COLO668 (cell line): ENCODE results near the gene KRT33A.
"Not testable (repeated sequence)": the region's sequence is repeated elsewhere in the genome, so short reads cannot be mapped to it uniquely, and the experiment has no call there.

Experiments
- DNase-seq: peaks from one replicate; lab custom pipeline; 2025; ENCODE audit not compliant: unreplicated experiment; lab: John Stamatoyannopoulos, UW

Gene KRT33A

DNA sequence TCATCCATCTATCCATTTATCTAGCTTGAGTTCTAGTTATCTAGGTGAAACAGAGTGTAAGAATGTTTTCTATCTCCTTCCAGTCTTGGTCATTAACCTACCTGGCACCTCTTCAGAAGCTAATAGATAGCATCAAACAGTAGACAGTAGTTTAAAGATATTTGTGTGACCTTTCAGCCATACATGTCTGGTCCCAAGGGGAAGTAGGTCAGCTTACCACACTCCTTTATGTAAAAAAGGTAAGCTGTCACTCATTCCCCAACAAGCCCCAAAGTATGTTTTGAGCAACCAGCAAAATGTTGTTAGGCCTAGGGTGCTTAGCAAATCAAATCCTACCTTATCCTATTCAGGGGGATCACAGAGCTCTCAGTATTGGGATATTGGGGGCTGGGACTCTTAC lies 15.4 kb upstream of the KRT33A start:
- DNase-seq: no peak

DNA sequence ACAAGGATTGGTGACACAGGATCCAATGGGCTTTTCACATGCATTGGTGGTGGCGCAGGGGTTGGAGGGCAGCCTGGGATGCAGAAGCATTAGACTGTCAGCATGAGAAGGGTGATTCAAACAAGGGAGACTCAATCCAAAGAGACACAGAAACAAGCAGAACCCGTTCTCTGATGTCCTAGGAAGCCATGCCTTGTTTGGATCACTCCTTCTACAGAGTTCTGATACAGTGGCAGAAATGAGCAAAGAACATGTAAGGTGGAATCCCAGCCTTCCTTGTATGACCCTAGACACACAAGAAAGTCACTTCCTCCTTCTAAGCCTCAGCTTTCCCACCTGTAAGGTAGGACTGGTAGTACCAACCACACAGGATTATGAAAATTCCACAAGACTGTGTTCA lies 13.3 kb upstream of the KRT33A start:
- no peak for DNase-seq

DNA sequence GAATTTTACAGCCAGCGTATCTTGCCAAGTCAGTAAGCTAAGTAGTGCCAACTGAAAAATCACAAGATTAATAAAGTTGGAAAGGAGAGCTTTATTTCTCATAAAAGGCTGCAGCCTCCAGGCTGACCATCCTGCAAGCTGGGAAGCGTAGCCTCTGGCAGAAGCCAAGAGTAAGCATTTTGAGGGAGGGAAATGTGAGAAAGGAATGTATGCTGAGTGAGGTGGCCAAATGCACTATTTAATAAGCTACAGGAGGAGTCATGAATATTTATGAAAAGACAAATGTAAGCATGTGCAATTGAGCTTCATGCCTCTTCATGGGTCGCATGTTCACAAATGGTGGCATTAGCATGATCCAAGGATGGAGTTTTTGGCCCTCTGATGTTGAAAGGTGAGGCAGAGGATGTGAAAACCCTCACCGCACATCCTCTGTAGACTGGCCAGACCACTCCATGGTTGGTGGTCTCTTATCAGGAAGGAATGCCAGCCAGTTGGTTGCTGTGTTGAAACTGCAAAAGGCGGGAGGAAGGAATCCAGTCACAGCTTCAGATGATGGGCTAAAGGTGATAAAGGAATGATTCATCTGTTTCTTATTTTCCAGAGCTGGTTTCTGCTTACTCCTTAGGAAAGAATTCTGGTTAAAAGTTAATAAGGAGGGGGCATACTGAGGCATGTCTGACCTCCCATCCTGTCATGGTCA lies 9.8 kb upstream of the KRT33A start:
- DNase-seq: no peak

DNA sequence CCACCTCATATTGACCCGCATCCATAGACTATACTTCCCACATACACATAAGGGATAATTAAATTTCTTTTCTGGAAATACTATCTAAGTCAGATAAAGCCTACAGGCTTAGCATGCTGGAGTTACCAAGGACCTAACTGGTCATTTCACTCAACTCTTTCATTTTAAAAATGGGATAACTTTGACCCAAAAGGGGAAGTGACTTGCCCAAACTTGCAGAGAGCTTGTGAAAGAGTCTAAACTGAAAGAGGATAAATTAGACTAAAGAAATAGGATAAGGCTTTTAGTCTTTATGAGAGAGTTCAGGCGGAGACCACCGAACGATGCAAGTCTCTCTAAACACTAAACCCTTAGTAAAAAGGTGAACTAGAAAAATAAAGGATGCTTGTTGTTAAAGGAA lies 3.9 kb upstream of the KRT33A start:
- DNase-seq: no peak

DNA sequence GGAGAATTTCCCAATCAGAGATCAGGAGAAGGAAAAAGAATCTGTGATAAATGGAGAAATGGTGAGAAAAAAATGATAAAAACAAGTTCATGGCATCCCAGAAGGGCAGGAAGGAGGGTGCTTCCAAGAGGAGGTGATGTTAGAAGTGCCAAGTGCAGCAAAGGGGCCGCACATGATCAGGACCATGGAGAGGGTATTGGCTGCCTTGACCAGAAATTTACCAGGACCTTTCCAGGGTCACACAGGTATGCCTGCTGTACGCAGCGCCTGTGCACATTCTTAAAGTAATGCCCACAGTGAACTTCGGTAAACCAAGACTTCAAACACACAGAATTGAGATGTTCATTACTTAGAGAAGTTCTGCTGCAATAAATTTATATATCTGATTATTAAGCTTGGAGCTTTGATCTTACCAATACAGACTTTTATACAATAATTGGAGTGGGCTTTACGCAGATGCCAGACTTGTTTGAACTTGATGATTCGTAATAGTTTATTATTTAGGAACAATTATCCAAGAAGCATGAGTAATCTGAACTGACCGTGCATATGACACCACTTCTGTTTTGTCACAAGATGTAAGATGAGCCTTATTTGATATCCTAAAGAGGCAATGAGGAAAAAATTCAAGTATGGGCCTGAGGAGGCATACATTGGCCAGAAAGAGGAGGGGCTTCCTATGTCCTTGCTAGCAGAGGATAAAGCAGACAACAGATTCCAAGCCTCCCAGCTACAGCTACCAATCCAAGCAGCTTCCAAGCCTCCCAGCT lies 2.2 kb upstream of the KRT33A start:
- DNase-seq: no peak

DNA sequence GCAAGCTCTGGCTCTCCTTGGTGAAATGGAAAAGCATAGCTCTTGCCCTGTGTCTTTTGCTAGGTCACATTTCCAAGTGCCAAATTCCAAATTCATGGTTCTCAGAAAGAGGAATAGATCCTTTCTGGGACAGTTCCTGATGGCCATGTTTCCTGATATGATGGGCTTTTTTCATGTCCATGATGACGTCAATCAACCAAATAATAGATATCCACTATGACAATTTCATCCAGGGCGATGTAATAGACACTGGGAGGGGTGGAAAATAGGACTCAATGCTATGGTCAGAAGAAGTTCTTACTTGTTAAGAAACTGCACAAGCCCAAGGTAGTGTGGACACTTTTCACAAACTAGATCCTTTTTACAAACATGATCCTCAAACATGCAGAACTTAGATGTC lies 549 bp upstream of the KRT33A start:
- DNase-seq: no peak

DNA sequence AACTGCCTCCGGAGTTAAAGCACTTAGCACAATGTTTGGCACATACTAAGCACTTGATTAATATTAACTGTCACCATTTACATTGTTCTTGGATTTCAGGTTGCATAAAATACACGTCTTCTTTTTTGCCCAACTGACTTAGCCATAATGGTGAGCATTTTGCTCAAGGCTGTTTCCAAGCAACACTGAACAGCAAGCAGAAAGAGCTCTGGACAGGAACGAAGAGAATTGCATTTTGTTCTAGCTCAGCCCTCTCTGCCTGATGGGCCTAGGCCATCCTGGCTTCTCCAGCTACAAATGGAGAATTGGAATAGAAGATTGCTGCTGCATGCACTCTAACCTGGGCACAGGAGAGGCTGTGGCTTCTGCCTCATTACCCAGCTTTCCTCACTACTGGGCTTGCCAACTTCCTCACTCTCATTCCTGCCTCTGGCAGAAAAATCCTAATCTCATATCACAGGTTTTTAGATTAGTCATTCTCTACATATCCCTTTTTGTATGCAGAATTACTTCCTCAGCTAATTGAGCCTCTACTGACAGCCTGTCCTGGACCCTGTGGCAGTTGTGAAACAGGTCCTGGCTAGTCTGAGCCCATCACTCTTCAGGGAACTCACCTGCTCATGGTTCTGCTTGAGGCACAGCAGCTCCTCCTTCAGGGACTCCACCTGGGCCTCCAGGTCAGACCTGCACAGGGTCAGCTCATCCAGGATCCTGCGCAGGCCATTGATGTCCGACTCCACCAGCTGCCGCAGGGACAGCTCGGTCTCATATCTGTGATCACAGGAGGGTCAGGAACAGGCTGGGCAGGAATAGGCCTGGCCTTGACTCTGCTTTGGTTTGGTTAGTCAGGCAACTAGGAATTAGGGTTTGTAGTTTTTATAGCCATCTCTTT lies 2.5 kb downstream of the KRT33A start:
- no peak for DNase-seq

DNA sequence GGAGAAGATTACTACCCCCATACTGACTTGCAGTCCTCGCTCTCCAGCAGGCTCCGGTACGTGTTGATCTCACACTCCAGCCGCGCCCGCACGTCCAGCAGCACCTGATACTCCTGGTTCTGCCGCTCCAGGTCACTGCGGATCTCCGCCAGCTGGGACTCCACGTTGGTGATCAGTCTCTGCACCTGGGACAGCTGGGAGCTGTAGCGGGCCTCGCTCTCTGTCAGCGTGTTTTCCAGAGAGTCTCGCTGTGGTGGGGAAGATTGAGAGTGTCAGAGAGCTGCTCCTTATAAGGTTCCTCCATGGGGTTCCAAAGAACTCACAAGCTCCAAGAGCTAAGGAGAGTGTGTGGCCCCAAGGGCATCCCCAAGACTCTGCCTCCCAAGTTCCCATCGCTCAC lies 4.2 kb downstream of the KRT33A start:
- DNase-seq: not testable (repeated sequence)

DNA sequence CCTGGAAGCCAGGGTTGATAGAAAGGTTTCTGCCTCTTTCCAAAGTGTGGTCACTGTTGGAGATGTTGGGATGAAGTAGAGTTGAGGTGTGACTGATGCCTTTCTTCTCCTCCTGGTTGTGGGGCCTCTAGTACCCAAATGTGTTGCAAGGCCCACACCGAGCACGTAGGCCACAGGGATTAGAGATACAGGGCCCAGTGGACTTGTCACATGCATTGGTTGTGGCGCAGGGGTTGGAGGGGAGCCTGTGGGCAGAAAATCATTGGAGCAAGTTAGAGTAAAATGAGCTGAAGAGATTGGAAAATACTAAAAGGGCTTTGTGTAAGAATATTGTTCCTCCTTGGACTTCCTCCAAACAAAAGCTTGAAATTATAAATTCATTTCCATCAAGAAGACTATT lies 4.6 kb downstream of the KRT33A start:
- DNase-seq: no peak

DNA sequence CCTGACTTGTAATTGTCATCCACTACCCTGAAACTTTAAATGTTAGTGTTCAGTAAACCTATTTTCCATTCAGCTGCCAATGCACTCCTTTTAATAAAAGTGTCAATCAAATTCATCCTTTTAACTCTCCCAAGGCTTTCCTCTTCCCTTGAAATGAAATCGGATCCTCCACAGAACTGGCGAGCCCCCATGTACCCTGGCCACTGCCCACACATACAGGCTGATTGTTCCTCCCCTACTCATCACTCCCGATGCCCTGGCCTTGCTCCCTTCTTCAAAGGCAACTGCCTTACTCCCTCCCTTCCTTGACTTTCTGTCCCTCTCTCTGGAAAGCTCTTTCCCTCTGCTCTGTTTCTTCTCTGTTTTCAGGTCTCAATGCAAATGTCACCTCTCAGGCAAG lies 7.6 kb downstream of the KRT33A start:
- no peak for DNase-seq

DNA sequence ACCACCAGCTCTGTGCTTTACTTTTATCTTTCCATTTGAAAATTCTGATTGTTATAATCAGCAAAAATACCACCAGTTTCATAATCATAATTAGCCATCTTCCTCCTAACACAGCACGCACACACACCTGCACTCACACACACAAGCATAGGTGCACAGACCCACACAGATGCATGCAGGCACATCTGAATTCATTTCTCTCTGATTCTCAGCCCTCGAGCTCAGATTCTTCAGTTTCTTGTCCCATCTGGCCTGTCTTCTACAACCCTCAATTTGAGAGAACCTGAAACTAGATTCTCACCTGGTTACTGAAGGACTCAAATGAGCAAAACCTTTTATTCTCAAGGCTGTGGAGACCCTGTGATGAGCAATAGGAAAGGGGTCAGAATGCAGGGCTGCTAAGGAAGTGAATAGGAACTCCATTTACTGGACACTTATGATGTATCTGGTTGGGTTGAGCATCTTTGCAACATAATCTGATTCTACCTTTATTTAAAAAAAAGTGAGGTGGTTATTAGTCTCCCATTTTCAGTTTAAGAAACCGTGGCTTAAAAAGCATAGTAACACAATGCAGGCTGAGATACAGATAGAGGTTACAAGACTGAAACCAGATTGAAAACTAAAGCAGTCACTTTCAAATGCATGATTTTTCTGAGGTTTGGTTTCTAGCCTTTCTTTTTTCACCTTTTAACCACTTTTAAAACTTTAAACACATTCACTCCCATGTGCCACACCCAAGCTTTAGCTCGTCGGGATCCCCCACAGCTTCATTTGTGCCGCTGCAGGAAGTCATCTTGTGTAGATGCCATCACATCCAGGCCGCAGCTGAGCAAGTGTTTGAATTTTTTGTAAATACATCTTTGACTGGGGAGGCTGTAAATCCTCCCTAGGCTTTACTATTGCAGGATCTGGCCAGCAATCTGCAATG lies 9.4 kb downstream of the KRT33A start:
- no peak for DNase-seq

DNA sequence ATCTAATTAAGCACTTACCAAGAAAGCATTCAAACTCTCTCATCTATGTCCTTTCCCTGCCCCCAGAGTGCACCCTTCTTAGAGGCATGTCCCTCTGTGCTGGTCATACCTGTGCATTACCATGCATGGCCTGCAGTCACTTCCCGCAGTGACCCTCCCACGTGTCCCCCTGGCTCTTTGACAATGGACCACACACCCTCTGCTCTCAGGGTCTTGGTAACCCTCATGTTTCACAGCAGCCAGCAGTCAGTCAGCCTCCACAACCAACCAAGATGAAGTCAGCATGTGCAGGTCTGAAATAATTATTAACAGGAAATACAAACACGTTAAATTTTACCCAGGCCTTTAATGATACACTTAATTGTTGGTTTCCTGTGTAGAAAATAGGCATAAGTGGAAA lies 10.1 kb downstream of the KRT33A start:
- no peak for DNase-seq

DNA sequence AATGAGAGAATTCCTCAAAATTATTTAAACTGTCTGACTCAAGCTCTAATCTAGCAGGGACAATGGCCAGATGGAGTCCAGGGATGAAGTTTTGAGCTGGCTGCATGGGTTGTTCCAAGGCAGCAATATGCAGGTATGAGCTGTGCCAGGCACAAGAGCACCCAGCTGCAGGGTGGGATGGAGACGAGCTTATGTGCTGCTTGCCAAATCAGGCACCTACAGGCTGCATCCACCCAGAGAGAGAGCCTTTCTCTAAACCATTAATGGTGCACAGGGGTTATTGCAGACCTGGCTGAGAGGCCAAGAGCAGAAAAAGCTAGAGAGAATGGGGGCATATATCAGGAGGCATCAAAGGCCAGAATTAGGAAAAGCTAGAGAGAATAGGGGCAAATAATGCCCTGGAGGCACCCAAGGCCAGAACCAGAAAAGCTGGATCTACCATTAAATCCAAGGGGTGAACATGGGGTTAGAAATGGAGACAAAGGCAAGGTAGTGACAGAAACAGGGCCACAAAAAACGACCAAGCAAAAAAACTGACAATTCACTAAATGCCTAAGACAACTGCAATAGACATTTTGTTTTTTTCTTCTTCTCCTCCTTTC lies 11.0 kb downstream of the KRT33A start:
- DNase-seq: no peak

DNA sequence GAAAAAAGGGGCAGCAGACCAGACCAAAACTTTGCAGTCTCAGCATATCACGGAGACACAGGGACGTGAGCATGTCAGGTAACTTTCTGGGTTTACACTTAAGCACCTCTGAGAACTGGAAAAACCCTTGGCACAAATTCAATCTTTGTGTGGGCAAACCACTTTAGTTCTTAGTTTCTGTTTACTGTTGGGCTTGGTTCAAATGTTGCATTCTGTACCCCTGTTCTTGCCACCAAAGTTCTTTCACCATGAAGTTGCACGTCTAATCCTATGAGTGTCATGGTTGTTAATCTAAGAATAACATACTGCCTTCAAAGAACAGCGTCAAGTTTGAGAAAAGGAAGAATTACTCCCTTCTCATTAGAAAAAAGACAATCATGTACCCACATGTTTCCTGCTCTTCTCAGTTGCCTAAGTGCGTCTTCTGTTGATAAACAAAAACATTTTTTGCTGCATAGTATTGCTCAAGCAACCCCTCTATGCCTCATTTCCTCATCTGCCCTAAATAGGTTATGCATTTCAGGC lies 11.6 kb downstream of the KRT33A start:
- DNase-seq: no peak

DNA sequence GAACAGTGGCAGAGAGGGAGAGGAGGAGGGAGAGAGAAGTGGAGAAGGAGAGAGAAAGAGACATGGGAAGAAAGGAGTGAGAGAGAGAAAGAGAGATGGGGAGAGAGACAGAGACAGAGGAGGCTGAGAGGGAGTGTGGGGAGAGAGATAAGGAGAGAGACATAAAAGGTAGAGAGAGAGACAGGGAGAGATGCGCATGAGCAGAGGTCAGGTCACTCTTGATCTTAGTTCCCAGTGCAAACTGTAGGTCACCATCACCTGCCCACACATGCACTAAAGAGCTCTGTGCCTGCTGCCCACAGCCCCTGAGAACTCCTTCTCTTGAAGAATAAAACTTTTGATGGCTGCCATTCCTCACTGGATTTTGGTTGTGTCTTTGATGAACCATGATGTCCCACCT lies 14.9 kb downstream of the KRT33A start:
- no peak for DNase-seq

DNA sequence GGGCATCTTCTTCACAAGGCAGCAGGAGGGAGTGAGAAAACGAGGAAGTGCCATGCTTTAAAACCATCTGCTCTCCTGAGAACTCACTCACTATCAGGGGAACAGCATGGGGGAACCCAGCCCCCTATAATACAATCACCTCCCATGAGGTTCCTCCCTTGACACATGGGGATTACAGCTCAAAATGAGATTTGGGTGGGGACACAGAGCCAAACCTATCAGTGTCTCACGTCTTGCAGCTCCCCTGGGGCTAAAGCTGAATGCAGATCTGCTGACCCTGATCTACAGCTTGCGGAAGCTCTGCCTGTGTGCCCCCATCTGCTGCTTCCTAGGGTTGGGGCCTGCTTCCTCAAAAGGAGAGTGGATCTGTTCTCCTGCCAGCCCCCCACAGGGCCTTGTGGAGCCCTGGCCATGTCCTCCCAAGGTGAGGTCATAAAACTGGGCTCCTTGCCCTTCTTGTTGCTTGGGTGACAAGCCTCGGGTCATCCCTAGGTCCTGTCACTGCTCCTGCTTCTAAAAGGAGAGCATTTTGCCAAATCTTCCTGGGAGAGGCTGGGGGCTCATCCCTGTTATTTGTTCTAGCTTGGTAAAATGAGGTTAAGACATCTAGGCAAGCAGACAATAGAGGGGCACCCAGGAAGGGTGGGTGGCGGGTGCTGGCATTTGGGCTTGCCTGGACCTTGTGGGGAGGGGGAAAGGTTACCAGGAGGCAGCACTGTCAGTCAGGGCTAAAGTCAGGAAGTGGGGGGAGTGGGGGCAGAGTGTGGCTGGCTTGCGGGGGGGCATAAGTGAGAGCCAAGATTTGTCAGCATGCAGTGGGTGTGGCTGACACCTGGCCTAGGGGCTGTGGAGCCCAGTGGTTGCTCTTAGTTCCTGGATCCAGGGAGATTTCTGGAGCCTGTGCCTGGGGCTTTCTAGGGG lies 16.0 kb downstream of the KRT33A start:
- DNase-seq: no peak

DNA sequence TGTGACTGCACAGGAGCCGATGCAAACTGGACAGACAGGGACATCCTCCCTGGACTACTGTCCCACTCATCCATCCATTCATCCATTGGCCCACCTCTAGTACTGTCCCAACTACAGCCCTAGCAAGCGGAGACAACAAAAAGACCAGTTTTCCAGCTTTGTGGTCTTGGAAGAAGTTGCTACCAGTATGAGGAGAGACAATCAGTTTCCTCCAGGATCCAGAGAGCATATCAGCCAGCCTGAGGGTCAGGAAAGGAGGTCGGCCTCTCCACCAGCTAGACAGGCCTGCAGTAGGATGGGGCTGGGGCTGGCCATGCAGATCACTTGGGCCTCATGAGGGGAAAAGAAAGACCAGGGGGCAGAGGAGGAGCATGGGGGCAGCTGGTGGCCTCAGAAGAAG lies 16.8 kb downstream of the KRT33A start:
- no peak for DNase-seq

DNA sequence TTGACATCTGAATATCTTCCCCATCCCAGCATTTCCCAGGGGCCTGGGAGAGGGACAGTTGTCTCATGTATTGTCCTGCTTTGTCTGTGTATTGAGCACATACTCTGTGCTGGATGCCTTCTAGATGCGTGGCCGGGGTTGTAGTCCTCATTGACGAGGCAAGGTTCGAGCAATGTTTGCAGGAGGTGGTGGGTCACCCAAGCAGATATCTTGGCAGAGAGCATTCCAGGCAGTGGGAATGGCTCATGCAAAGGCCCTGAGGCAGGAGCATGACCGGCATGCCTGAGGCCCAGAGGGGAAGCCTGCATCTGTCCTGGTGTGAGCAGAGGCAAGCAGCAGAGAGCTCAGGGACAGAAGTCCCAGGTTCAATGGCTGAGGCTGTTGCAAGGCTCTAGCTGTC lies 17.5 kb downstream of the KRT33A start:
- DNase-seq: no peak

DNA sequence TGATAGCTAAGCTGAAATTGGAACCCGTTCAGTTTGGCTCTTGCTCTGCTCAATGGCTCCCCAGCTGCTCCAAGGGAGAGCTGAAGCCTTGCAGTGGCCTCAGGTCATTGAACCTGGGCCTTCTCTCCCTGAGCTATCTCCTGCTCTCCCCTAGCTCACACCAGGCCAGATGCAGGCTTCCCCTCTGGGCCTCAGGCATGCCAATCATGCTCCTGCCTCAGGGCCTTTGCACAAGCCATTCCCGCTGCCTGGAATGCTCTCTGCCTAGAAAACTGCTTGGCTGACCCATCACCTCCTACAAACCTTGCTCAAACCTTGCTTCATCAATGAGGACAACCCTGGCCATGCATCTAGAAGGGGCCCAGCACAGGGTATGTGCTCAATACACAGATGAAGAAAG lies 18.4 kb downstream of the KRT33A start:
- DNase-seq: no peak
